GM19438 (cell line): Measurements from ENCODE around the gene FXYD6.

Source experiments
- ATAC-seq: cut with Tn5 transposase; IDR thresholded peaks from one replicate; pipeline ENCODE4 v1.9.1; 2021; ENCODE audit warnings: low read depth; ENCODE audit not compliant: unreplicated experiment

The FXYD6 gene

DNA sequence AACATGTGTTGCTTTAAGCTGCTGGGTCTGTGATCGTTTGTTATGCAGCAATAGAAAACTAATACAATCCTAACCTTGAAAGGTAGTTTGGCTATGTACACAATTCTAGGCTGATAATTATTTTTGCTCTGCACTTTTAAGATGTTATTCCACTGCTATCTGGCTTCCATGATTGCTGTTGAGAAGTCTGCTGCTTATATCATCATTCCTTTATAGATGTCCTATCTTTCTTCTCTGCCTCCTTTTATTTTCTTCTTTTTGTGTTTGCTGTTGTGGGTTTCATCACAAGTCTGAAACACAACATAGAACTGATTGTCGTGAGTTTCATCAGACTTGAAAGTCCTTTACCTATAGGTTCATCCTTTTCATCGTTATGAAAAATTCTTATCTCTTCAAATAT is 24.1 kb downstream of the FXYD6 start:
- no peak for ATAC-seq

DNA sequence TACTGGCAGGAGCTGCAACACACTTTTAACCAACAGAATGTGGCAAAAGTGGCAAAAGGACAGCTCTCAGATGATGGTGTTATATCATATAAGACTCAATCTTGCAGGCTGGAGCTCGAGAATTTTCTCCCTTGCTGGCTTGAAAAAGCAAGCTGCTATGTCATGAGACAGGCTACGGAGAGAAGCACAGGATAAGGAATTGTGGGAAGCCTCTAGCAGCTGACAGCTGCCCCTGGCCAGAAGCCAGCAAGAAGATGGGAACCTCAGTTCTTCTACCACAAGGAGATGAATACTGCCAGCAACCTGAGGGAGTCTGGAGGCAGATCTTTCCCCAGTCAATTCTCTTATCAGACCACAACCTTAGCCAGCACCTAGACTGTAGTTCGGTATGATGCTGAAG is 24.6 kb downstream of the FXYD6 start:
- no peak for ATAC-seq

DNA sequence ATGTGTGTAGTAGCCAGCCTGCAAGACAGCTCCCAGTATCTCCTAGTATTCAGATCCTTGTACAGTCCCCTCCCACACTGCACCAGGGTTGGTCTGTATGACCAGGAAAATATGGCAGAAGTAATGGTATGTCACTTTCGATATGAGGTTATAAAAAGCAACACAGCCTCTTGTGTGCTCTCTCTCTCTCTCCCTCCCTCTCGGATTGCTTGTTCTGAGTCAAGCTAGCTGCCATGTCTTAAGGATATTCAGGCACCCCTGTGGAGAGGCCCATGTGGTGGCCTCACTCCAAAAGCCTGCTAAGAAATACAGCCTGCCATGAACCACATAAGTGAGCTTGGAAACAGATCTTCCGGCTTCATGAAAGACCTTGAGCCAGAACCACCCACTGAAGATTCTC is 25.4 kb downstream of the FXYD6 start:
- no peak for ATAC-seq

DNA sequence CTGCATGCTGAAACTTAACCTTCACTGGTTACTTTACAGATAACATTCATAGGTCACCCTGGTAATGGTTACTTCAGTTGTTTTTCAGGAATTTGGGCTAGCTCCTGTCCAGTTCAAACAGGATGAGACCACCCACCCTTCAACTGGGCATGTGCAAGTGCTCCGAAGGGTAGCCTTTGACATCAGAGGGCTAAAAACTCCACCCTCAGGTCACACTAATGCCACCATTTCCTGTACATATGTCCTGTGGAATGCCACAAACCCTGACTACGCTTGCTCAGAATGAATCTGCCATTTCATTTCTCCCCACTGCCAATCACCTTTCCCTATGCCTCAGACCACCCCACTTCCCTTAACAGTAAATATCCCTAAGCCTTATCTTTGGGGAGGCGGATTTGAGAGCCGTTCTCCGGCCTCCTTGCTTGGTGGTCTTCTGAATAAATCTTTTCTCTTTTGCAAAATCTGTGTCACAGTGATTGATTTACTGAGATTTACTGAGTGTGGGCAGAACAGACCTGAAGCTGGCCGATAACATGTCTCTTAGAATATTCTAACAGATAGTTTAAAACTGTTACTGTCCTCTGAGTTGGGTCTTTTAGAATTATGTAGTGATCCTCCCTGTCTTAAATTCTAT is 26.6 kb downstream of the FXYD6 start:
- no peak for ATAC-seq

DNA sequence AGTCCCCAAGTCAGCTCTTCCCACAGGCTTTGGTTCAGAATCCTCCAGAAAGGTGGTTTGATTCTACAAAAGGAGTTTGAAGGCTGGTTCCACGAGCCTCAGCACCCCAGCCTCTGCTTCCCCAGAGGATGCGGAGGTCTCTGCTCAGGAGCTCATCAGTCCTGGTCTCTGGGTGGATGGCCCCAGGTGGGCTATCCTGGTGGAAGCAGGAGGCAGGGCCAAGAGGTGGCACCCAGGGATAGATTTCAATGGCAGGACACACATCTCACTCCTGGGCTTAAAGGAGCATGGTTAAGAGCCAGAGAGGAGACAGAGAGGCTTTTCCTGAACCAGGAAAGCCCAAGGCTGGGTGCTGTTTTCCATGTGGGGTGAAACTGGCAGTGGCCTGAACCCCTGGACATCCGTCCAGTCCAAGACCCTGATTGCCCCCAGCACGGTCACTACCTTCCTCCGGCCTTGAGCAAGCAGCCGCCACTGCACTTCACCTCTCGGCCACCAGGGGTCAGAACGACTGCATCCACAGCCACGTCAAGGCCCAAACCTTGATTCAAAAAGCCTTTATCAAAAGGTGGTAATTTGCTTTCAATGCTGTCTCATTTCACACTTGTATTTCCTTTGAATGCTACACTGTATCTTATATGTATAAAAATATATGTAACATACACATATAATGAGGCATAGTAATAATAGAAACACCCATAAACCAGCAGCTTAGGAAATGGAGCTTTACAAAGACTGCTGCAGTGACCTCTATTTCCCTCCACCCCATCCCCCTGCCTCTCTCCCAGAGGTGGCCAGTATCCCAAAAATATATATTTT is 32.6 kb downstream of the FXYD6 start:
- ATAC-seq: no peak

DNA sequence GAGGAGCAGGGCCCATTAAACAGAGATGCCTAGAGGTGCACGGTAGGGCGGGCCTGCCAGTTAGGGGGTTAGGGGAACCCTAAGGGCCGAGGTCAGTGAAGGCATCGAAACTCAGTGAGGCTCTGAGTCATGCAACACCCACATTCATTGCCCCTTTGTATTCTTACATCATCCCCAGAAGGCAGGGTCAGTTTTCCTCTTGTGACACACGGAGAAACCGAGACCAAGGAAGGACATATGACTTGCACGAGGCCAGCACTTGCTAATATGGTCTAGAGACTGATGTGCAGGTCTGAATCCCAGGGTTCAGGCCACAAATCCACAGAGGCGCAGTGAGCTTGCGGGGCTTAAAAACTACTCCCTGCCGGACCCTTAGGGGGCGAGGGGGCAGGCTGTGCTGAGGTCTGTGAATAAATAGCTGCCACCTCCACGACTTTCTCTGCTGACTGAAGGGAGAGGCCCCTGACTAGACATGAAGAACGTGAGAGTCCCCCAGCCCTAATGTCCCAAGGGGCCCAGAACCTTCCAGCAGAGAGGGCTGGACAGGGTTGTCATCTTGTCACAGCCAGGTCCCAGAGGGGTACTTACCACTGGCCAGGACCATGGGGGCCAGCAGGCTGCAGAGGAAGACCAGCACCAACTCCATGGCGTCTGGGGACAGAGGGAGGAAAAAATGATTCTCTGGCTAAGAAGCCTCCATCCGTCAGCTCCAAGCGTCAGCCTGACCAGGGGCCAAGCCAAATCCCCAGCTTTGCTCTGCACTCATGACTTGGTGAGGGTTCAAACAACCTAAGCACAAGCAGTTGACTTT is 34.1 kb downstream of the FXYD6 start:
- no peak for ATAC-seq

DNA sequence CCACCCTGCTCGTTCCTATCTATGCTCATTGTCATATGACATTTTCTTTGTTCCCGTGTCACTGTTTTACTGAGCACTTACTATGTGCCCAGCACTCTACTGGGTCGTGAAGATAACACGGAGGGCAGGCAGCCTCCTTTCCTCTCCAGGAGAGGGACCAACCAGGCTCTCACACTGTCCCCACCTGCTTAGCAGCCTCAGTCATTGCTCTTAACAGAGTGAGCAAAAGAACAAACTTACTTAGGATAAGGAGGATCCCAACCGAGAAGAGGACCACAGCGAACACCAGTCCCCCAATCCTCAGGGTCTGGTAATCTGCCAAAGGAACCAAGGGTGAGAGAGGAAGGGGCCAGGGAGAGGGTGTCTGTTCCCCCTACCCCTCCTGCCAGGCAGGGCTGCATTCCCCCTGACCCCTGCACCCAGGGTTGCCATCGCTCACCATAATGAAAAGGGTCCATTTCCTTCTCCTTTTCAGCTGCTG is 34.9 kb downstream of the FXYD6 start:
- no peak for ATAC-seq

DNA sequence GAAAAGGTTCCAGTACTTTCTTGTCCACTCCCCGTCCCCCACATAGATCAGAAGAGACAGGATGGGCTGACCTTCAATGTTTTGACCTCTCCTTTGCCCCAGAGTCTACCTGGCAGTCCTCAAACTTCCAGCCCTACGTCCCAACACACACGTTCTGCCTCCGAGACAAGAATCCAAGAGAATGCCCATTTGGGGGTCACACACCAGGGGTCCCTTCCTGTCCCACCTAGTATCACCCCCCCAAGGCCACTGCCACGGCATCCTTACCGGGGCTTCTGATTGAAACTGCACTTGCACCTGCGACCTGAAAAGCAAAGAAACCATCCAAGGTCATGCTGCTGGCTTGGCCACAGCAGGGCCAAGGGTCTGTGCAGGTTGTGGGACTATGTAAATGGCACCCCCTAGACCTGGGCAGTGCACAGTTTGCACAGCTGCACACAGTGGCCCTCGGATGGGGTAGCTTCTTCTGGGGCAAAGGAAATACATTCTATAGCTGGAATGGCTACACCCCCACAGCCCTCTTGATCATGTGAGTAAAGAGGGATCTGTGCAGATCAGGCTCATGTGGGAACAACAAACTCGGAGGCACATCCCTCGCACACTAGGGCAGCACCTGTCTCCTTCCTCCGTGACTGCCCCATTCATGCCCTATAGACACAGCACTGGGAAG is 35.4 kb downstream of the FXYD6 start:
- ATAC-seq: no peak

DNA sequence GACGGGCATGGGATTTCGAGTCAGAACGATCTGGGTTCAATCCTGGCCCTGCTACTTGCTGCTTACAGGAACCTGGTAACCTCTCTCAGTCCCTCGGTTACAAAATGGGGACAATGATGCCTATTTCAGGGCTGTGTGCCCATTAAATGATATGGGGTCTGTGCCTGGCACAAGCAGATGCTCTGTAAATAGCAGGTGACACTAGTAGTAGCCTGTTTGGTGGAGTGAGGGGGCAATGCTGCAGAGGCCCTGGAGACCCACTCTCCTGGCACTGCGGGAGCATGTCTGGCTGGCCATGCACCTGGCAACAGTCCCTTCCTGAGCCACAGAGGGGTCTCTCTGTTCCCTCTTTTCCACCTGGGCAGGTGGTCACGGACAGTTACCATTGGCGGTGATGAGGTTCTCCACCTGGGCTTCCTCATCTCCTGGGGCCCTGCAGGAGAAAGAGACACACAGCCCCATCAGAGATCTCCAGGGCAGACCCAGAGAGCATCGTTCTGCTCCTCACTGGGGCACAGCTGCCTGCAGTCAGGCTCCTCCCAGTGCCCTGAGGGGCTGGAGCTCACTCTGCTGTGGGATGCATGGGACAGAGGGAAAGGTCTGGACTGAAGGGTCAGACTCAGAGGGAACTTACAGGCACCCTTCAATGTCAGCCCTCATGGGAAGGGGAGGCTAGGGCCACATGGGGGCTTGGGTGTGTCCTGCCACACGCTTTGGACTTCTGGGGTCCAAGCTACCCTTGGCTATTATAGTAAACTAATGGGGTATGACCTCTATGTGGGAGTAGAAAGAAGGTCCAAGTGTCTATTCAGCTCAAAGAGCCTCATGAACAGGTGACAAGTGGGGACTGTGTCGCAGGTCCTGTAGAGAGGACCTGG is 36.3 kb downstream of the FXYD6 start:
- no peak for ATAC-seq

DNA sequence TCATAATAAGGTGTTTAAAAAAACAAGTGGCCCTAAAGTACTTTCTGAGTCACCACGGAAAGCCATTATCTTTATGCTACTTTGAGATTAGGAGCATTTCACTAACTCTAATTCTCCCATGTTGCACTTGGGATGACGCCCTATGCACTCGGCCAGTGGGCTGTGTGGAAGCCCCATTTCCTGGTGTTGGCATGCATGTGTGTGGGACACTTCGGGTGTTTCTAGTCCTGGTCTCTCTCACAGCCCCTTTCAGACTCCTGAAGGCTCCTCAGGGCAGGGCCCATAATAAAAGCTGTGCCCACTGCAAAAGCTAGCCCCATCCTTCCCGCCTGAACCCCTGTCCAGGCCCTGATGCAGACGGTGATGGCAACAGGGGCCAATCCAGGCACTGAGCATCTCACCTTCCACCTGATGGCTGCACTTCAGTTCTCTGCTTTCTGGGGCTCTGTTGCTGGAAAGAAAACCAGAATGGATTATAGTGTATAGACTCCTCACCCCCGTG is 37.0 kb downstream of the FXYD6 start:
- no peak for ATAC-seq

DNA sequence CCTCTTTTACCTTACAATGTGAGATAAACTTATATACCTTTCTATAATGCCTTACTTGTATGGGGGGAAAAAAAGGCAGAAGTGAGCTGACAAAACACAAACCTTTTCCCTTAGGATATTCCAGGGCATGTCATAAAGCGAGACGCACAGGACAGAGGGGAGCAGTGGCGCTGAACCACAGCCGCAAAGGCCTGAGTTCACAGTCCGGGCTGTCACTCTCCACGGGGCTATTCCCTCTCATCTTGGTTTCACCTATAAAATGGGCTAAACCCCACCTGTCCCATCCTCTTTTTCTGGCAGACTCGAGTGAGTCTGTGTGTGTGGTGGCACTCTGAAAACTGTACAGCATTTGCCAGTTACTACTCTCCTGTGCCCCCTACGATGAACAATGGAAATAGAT is 37.6 kb downstream of the FXYD6 start:
- no peak for ATAC-seq

DNA sequence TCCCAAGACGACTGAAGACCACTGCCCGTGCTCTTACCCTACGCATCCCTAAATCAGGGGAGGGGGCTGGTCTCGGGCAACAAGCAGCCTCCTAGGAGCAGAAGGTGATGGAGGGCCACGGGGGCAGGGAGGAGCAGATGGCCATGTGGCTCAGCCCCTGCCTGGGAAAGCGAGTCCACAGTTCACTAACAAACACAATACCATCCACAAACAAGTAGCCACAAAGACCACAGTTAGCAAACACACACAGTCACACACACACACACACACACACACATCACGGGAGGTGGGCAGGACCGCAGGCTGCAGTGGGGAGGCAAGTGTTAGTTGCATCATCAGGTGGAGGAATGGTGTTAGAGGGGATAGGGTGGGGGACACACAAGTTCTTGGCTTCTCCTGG is 38.7 kb downstream of the FXYD6 start:
- no peak for ATAC-seq

DNA sequence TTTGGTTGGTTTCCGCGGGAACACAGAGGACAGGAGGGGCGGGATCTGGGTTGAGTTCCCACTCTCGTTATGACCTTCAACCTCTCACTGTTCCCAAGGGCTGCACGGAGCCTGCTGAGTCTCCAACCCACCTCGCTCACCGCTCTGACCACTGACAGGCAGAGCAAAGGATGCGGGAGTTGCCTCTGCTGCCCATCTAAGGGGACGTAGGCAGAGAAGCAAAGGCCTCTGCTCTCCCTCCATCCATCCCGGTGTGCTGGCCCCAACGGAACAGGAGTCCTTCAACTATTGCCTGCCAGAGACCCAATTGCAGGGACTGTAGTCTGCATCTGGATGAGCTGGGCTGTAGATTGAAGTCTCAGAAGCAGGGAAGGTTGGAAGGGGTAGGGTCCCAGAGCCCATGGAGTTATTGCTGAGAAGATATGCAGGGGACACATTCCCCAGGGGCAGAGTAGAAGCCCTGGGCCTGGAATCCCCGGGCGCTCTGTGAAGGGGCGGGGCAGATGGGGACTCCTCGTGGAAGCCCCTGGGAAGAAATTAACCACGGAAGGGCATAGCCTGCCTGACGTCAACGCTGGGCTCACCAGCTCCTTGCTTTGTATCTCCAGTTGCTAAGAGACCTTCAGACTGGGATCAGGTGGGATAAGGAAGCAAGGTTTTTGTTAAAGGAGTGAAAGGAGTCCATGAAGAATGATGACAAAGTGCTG is 39.2 kb downstream of the FXYD6 start:
- no peak for ATAC-seq

DNA sequence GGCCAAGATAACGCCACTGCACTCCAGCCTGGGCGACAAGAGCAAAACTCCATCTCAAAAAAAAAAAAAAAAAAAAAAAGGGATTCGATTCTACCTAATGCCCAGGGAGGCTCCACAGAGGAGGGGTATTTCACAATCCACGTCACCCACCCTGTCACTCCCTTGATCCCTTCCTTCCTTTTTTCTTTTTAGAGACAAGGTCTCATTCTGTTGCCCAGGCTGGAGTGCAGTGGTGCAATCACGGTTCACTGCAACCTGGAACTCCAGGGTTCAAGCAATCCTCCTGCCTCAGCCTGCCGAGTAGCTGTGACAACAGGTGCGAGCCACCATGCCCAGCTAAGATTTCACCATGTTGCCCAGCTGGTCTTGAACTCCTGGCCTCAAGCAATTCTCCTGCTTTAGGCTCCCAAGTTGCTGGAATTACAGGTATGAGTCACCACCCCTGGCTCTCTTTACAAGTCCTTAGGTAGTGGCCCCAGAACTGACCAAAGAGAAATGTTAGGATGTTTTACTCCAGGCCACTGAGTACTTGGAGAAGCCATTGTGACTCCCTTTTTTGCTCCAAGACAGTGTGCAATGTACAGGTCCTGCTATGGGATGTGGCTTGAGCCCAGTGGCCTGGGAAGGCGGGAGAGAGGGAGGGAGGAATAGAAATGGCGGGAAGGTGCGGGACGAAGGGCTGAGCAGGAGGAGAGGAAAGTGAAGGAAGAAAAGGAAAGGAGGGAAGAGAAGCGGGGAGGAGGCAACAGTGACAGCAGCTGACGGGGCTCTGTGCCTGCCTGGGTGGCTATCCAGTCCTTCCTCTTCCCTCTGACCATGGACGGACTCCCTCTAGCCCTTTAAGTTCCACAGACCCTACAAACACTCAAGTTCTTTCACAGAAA is 40.1 kb downstream of the FXYD6 start:
- ATAC-seq: no peak

DNA sequence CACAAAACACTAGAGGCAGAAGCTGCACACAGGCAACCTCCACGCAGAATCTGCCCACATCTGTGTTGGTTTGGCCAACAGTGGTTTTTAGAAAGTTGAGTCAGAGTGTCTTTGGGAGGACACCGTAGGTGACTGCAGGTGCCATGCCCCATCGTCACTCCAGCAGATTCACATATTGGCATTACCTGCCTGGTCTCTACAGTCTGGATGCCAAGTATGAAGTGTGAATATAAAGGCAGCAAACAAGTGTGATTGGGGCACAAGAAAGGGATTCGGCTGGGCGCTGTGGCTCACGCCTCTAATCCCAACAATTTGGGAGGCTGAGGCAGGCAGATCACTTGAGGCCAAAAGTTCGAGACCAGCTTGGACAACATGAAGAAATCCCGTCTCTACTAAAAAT is 40.9 kb downstream of the FXYD6 start:
- ATAC-seq: no peak

DNA sequence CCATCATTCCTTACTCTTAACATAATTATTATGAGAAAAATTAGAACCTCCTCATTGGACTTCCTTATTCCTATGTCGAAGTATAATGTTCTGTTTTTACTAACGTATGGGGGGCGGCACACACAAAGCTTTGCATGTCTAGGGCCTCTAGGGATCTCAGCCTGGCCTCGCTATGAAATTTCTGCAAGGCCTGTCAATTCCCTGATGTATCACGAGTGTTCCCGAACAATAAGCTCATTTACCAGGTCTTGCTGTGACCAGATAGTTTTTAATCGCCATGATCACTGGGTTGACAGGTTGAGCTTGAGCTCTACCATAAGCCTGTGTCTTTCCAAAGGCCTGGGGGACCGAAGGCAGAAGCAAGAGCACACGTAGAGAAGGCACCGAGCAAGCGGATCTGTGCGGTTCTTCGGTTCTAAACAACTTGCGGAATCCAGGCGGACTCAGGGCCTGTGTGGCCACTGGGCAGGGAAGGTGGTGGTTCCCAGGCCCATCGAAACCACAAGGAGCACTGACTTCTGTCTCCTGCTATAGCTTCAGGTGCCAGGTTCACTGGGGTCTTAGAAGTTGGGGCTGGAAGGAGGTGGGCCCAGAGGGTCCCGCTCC is 41.5 kb downstream of the FXYD6 start:
- no peak for ATAC-seq

DNA sequence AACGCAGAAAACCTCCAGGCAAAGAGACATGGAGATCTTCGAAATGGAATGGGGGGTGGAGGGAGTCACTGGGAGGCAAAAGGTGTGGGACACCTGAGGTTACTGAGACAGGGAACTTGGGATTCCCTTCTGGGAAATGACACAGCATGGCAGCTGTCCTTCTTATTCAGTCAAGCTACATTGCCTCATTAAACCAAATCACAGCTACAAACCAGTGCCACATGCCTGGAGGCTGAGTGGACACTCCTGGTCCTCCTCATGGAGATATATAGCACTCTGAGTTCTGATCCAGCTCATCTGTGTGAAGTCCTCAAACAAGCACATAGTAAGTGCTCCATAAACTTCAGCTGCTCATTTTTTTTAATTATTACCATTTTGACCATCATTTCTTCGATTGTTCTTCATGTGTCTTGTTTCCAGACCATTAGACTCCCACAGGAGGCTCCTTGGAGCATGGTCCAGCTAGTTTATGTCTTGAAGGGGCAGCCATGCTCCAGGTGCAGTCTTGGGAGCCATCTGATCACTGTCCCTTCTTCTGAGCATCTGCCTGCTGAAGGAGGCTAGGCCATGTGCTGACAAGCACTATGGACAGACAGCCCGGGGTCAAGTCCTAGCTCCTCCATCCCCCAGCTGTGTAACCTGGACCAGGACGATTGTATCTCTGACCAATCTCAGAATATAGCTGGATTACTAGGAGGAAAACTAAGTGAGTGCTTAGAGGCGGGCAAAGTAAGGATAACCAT is 42.2 kb downstream of the FXYD6 start:
- no peak for ATAC-seq
